ENCODE measurements around the gene HPD. TPM values are rescaled to one million over a fixed set of nuclear protein-coding genes. Genes with fewer than 3 reads are reported as not detected.

Gene HPD
- total RNA-seq, 1 donor from 2014 or later: 0.16 TPM

- Mint-ChIP-seq H3K27me3 (ENCODE audit: low read depth) (no peaks in the 10 kb centered on the region), H3K9me3 (no peaks in the 10 kb centered on the region), H3K4me3 (no peak overlapping the region), H3K27ac (peak overlapping the region; percentile 33), H3K36me3 (peaks cover 2% of the 10 kb centered on the region), H3K4me1 (peaks cover 20% of the 10 kb centered on the region)
- TF ChIP-seq CTCF (IDR thresholded peaks at IDR 0.05; ENCODE audit: unreplicated experiment): no peak
- no peak for DNase-seq (ENCODE audit: low spot score in 2 of 2, unreplicated experiment in 2 of 2)
Measured at GRCh38 chr12:121789800-121790728, 68.6 kb downstream of the HPD start.

Other genes starting within 250 kb of the HPD start
- 9.8 to 10.3 TPM (median 9.8 TPM) in 3 replicates for gene ORAI1, start 232.3 kb downstream of the HPD start, total RNA-seq
- 0.69 to 1.2 TPM (median 0.99 TPM) in 3 replicates for gene MORN3, start 189.2 kb downstream of the HPD start, total RNA-seq
- 22.3 to 22.8 TPM (median 22.4 TPM) in 3 replicates for gene TMEM120B, start 146.1 kb downstream of the HPD start, total RNA-seq
- 33.0 to 37.8 TPM (median 33.8 TPM) in 3 replicates for gene RHOF, start 65.2 kb downstream of the HPD start, total RNA-seq
- 26.5 to 27.2 TPM (median 26.8 TPM) in 3 replicates for gene SETD1B, start 54.9 kb downstream of the HPD start, total RNA-seq
- 34.1 to 38.6 TPM (median 36.3 TPM) in 3 replicates for gene PSMD9, start 29.9 kb upstream of the HPD start, total RNA-seq
- gene CFAP251, start 59.7 kb upstream of the HPD start, total RNA-seq: 6.6 to 6.9 TPM (median 6.6 TPM) in 3 replicates
- 33.8 to 40.1 TPM (median 34.6 TPM) in 3 replicates for gene BCL7A, start 163.0 kb upstream of the HPD start, total RNA-seq
- 65.3 to 67.3 TPM (median 65.7 TPM) in 3 replicates for gene MLXIP, start 219.9 kb upstream of the HPD start, total RNA-seq